ENCODE results near the gene LRP1B.
"Not testable (repeated sequence)": the region's sequence is repeated elsewhere in the genome, so short reads cannot be mapped to it uniquely, and the experiment has no call there.

LRP1B gene

GRCh38 chr2:140528982-140529381, 1601.8 kb downstream of the LRP1B start:
- no peak for DNase-seq (ENCODE audit: low spot score)

DNA sequence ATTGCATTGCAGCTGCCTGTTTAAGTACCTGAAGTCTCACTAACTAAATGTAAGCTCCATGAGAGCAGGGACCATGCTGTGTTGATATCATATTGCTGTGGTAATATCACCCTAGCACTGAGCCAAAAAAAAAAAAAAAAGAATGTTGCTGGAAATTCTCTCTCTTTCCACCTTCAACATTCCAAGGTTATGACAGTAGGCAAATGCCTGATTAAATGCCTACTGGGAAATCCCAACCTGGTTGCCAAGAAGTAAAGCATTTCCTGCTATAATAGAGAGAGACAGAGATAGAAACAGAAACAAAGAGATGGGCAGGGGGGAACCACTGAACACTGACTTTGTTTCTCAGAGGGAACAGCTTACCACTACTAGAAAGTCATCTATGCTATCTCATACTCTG, 1604.2 kb downstream of the LRP1B start:
- DNase-seq (ENCODE audit: low spot score) = no peak

DNA sequence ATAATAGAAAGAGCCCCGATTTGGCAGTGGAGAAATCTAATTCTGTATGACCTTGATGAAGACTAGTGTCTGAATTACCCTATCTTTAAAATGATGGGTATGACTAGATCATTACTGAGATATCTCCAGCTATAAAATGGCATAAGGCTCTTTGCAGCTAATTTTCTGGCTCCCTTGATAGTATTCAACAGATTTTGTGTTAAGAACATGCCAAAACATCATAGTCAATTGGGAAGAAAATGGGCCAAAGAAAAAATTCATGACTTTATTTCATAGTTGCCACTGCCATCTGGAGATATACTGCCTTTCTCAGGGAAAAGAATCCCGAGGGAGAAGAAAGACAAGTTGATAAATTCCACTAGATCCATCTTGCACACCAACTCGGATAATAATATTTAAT, 1618.7 kb downstream of the LRP1B start:
- no peak for DNase-seq (ENCODE audit: low spot score)

DNA sequence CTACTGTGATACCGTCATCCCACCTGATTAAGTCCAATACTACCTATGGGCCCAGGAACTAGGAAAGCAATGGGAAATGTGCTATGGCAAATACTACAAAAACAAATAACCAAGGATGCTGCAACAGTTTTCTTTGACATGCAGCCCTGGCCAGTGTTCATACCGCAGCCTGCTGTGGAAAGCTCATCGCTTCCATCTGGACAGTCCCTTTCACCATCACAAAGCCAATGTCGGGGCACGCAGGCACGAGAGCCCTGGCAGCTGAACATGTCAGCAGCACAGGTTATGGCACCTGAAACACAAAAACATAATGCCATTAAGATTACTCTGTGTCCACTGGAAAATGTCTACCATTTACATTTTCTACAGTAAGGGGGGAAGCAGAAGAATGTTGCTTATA, 1621.1 kb downstream of the LRP1B start:
- no peak for DNase-seq (ENCODE audit: low spot score)

- no peak for DNase-seq (ENCODE audit: low spot score)
These were observed 1622.1 kb downstream of the LRP1B start for GRCh38 chr2:140508756-140509155.

DNA sequence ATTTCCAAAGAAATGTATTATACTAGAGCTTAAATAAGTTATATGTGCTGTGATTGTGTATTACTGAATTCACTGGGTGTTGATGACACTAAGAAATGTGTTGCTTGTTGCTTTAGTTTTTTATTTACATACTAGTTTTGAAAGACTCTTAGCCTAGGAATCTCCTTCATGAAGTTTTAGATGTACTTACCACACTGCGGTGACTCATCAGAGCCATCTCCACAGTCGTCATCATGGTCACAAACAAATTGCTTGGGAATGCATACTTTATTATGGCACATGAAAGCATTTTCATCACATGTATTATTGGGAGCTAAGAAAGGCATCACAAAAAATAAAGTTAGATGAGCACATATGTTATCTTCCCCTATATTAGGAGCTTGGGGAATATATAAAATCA, 1624.2 kb downstream of the LRP1B start:
- no peak for DNase-seq (ENCODE audit: low spot score)

DNA sequence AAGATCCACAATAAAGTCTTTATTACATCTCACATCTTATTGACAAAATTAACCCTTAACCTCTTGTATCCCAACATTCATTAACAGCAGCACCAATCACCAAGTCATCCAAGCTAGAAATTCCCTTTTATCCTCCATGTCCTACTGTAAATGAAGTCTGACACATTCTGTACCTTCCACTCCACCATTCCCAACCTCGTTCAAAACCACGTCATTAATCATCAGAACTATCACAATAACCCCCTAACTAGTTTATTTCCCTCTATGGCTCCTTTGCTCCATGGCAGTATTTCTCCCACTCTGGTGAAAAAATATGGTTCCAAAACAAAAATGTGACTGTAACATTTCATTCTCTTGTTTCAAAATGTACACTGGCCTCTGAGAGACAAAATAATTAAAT, 1626.2 kb downstream of the LRP1B start:
- DNase-seq (ENCODE audit: low spot score) = no peak

DNA sequence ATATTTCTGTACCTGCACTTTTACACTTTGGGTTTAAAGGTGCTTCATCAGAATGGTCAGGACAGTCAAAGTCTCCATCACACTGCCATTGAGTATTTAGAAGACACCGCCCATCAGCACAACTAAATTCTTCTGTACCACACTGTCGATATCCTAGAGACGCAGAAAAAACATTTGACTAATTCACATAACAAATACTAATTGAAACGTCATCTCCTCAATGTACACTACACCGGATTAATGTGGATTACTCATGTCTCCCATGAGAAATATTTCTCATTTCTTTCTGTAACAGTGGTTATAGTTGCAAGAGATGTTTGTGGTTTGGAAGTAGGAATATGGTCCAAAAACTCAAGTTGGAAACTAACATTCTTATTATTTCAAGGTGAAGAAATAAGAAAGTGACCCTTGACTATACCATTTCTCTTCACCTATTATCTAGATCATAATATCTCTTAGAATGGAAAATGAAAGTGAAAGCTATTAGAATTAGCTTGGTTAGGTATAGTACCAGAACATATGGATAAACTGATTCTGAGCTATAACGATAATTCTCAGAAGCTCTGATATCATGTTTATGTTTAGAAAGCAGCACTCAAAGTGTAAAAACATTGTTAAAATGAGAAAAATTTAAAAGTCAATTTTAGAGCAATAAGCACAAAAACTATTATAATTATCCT, 1627.7 kb downstream of the LRP1B start:
- no peak for DNase-seq (ENCODE audit: low spot score)

DNA sequence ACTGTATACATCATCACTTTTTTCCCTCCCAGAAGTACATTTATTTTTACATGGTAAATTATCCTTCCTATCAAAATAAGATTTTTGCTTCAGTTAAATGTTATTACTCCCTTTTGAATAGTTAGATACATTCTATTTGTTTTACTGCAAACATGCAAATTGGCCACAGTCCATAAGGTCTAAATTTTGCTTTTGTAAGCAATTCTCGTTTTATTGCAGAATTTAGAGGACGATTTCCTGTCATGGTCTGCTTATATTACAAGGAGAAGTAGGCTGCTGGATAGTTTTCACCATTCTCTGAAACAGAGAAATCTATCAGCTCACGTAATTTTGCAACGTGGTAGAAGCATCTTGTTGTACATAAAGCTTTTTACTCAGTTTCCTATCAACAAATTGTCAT, 1632.5 kb downstream of the LRP1B start:
- no peak for DNase-seq (ENCODE audit: low spot score)

DNA sequence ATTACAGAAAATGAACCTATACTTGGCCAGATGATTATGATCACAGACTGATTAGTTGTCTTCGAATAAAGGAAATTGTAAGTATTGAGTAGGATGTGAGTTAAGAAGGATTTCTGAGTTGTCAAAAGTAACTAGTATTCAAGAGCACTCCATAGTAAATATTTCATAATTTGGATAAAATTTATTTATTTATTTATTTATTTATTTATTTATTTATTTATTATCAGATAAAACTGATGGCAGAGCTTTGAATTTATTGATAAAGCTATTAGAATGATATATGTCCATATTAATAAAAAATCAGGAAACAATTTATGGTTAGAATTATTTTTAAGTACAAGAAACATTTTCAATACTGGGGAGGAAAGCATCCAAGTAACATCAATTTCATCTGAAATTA, 1634.1 kb downstream of the LRP1B start:
- no peak for DNase-seq (ENCODE audit: low spot score)

DNA sequence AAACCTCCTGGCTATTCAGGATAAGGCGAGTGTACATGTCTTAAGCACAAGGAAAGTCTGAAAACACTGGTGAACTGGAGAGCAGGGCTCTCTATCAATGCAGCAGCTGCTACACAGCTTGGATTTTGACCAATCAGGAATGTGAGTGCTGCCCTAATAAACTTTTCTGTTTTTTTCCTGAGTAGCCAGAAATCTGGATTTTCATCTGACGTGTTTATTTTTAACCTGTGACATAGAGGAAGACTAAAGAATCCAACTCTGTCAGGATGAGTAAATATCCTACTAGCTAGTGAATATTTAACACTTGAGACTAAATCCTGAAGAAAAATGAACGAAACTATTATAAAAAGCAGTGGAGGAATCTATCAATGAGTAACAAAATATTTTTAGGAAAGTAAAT, 1638.9 kb downstream of the LRP1B start:
- DNase-seq (ENCODE audit: low spot score) = no peak

GRCh38 chr2:140489193-140489592, 1641.6 kb downstream of the LRP1B start:
- no peak for DNase-seq (ENCODE audit: low spot score)

GRCh38 chr2:140481136-140481535, 1649.7 kb downstream of the LRP1B start:
- DNase-seq (ENCODE audit: low spot score) = no peak

GRCh38 chr2:140473851-140474250, 1657.0 kb downstream of the LRP1B start:
- no peak for DNase-seq (ENCODE audit: low spot score)

- DNase-seq (ENCODE audit: low spot score) = no peak
These were observed 1658.1 kb downstream of the LRP1B start for GRCh38 chr2:140472676-140473075.

DNA sequence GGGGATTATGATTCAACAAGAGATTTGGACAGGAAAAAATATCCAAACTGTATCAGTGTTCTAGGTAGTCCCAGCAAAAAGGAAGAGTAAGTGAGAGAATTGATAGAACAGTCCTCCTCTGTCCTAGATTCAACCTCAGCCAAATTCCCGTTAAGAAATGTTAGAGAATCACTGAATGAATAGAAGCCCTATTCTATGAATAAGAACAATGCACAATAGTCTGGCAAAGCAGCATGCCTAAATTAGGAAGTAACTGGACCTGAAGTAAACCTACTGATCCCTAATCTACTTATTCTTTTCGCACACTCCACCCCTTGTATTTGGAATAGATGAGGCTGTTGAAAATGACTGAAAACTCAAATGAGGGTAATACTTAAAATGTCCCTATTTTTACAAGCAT, 1665.5 kb downstream of the LRP1B start:
- DNase-seq (ENCODE audit: low spot score) = no peak

DNA sequence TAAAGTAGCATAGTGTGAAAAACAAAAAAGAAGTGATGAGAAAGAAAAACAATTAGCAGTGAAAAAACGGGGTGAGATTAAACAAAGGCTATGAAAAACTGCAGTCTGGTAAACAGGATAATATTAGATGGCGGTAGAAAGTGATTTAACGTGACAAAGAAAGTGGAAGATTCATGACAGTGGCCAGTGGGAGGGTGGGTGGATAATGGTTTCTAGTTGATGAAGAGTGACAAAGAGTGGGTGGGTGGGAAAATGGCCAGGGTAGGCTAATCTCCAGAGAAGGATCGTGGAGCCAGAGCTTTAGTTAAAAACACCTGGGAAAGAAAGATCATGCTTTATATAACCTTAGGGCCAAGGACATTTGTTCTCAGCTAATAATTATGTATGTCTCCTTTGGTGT, 1667.8 kb downstream of the LRP1B start:
- DNase-seq (ENCODE audit: low spot score) = no peak

GRCh38 chr2:140457483-140457882, 1673.3 kb downstream of the LRP1B start:
- no peak for DNase-seq (ENCODE audit: low spot score)

GRCh38 chr2:140455315-140455714, 1675.5 kb downstream of the LRP1B start:
- no peak for DNase-seq (ENCODE audit: low spot score)

- DNase-seq (ENCODE audit: low spot score) = peak; percentile 10
These were observed 1676.1 kb downstream of the LRP1B start for GRCh38 chr2:140454717-140455116.

DNA sequence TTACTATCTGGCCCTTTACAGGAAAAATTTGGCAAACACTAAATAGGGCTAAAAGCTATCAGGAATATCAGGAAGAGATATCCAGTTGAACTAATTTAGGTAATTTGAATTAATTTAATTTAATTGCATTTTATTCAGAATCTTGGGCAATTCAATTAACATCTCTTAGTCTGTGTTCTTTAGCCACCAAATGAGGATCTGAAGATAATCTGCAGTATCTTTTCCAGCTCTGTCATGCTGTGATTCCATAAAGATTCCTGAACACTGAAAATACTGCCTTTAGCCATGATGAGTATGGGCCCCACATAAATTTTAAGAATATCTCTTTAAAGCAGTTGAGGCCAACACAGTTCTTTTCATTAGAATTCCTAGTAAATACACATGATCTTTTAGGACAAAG, 1679.5 kb downstream of the LRP1B start:
- DNase-seq (ENCODE audit: low spot score) = no peak

GRCh38 chr2:140442319-140442718, 1688.5 kb downstream of the LRP1B start:
- DNase-seq (ENCODE audit: low spot score) = no peak

DNA sequence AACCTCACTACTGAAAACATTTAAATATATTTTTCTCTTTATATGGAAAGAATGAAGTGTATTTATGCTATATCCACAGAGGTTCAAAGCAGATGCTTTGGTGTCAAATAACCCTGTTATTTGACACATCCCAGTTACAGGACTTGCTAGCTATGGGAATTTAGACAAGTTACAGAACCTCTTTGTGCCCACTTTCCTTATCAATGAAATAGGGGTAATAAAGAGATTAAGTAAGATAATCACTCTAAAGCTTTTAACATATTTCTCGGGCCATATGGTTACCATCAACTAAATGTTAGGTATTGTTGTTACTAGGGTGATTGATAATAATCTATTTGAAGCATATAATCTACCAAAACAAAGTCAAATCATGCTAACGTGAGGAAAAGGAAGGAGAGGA, 1690.0 kb downstream of the LRP1B start:
- no peak for DNase-seq (ENCODE audit: low spot score)

DNA sequence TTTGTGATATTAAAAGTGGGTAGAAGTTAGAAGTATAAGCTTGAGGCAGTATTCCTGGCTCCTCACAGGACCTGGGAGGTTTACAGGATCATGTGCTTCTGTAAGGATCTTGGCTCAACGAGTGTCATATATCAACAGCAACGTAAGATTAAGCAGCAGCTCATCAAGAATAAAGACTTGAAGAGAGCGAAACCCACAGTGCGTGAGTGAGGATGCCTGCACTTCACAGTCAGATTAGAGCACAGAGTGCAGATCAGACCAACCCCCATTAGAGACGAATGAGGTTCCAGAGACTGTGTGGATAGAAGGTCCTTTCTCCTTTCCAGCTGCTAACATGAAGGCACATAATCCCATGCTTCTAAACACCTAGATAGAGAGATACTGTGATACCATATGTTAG, 1693.9 kb downstream of the LRP1B start:
- no peak for DNase-seq (ENCODE audit: low spot score)

- DNase-seq (ENCODE audit: low spot score) = not testable (repeated sequence)
These were observed 1703.8 kb downstream of the LRP1B start for GRCh38 chr2:140427033-140427432.
